GM21423 (cell line): ENCODE results near the gene MYOG.

Experiments
- ATAC-seq: cut with Tn5 transposase; IDR thresholded peaks from one replicate; pipeline ENCODE4 v1.9.1; 2021; ENCODE audit warnings: mild to moderate bottlenecking, moderate library complexity; ENCODE audit not compliant: unreplicated experiment

Gene MYOG

GRCh38 chr1:203085528-203086406 lies at the start of gene MYOG:
MYOG (minus strand) TSS chr1:203086012; CDS start chr1:203085961, 51 bp downstream.
- ATAC-seq = no peak

GRCh38 chr1:203133970-203134725 lies 48.3 kb upstream of the MYOG start:
- ATAC-seq = no peak

DNA sequence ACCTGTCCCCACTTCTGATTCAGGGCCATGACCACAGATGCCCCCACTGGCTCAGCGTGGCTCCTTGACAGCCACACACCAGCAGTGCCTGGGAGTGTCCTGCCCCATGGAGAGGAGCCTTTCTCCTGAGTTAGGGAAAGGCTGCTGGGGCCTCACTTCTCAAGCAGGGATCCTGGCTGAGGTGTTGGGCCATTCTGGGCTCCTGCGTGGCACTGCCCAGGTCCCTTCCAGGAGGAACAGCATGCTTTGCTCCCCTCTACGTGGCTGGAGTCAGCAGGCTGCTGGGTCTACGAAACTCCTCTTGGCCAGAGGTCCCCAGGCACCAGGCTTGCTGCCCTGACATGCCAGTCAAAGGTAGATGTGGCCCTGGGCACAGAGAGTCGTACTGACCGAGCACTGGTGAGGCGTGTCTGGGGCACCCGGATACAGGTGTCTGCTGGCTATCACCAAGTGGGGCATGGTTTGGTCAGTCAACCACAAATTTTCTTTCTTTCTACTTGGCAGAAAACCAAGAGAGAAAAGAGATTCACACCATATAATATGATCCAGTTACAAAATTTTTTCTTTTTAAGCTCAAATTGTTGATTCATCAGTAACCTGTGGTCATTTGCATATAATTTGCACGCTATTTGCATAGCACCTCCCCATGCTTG lies 45.9 kb upstream of the MYOG start:
- ATAC-seq = no peak

- ATAC-seq = no peak
These were observed 44.7 kb upstream of the MYOG start for GRCh38 chr1:203130358-203130985.

GRCh38 chr1:203129501-203130231 lies 43.9 kb upstream of the MYOG start:
- ATAC-seq = no peak

DNA sequence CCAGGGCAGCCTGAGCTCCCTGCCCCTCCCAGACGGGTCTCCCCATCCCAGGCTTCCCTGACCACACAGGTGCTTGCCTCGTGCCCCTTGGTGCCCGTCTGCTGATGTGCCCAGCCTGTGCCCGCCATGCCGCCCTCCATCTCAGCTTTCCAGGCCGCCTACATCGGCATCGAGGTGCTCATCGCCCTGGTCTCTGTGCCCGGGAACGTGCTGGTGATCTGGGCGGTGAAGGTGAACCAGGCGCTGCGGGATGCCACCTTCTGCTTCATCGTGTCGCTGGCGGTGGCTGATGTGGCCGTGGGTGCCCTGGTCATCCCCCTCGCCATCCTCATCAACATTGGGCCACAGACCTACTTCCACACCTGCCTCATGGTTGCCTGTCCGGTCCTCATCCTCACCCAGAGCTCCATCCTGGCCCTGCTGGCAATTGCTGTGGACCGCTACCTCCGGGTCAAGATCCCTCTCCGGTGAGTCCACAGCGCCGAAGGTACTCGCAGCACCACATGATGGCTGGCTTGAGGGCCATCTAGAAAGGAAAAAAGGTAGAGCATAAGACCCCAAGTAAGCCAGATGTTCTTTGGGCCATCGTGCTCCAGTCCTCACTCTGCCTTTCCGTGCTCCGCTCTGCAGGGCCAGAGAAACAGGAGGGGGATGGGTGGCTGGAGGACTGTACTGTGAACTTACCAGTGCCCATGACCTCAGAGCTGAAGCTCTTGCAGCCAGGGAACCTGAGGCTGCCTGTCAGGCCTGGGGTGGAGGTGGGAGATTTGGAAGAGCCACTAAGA lies 43.1 kb upstream of the MYOG start:
- no peak for ATAC-seq

- no peak for ATAC-seq
These were observed 42.6 kb upstream of the MYOG start for GRCh38 chr1:203128431-203128715.

- no peak for ATAC-seq
These were observed 42.0 kb upstream of the MYOG start, which contains the start of gene ADORA1 for GRCh38 chr1:203127666-203128430. ADORA1 (plus strand) TSS chr1:203127726; CDS start chr1:203128842, 1,116 bp downstream.

DNA sequence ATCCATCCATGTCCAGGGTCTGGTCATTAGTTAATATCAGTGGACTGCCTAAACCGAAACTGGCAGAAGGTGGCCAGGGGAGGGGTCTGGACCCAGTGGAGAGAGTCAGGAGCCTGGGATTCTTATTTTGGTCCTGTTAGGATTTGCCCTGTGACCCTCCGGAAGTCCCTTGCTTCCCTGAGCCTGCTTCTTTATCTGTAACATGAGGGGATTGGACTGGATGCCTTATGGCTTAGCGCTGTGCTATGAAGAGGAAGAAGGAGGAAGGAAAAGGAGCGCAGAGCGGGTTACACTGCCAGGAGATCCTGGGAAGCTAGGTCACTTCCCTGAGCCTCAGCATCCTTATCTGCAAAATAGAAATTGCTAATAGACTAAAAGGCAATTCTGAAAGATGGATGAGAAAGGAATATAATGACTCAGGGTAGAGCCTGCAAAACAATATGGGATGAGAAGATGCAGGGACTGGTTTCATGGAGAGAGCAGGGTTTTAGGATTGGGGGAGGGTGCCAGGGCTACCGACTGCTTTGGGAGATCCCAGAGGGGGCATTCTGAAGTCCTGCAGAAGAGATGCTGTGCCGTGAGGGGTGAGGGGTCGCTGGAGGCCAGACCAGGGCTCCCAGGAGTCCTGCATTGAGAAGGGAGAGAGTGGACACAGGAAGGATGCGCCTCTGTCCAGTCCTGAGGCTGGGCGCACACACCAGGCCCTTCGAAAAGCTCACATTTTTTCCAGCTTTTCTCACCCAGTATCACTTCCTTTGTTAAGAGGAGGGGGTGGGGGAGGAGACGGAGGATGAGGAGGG lies 41.3 kb upstream of the MYOG start:
- ATAC-seq = no peak

- ATAC-seq = no peak
These were observed 40.5 kb upstream of the MYOG start for GRCh38 chr1:203126151-203126865.

DNA sequence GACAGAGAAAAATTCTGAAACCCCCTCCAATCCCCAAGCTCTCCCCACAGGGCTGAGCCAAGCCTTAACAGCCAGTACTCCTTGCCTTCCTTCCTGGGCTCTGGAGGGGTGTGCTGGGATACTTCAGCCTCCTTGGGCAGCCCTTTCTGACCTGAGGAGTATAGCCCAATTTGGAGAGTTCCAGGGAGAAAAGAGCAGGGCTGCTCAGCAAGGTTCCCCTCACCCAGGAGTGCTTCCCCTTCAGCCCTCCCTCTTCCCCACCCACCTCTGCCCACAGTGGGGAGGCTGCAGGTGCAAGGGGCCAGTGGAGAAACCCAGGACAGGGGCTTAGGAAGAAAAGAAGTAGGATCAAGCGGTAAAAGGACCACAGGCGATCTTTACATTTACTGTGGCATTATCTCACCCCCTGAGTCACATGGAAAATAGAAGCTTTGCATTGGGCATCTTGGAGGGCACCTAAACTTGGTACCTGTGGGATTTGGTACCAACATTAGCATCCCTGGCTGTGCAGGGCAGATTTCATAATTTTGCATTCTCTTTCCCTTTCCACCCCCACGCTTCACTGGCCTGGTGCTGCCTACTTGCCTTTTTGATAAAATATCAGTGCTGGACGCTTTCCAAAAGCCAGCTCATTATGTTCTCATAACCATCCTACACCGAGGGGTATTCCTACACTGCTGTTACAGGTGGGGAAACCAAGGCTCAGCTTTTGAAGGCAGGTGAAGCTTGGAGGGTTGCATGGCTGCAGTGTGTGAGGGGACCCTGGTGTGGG lies 38.9 kb upstream of the MYOG start:
- no peak for ATAC-seq

- ATAC-seq = no peak
These were observed 38.2 kb upstream of the MYOG start for GRCh38 chr1:203124011-203124410.

- ATAC-seq = no peak
These were observed 36.3 kb upstream of the MYOG start for GRCh38 chr1:203122159-203122558.

DNA sequence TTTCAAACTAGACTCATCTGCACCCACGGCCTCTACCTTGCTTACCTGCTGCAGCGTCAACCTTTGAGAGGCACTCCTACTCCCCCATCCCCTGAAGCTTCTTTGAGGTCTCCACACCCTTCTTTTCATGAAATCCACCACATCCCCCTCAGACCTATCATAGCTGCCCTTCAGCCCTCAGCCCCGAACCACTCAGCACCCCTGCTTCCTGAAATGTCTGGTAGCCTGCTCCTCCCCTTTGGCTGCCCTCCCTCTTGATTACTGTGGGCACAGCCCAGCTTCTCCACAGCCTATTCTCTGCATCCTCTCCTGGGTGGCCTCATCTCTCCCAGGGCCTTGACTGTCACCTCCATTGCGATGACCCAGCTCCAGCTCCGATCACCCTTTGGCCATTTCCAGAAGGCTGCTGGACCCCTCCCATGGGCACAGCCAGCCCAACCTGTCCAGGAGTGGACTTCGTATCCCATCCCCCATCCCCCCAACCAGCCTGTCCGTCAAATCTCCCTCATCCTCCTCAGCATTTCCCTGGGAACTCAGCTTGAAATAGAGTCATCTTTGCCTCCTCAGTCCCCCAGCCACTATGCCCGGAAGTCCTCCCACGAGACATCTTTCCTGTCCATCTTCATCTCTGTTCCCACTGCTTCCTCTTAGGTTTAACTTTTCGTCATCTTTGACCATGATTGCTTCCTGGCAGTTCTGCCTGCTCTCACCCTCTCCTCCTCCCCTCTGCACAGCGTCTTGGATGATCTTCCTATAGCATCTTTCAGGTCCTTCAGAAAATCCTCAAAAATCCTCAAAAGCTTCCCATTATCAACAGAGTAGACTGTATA lies 35.6 kb upstream of the MYOG start:
- ATAC-seq = no peak

DNA sequence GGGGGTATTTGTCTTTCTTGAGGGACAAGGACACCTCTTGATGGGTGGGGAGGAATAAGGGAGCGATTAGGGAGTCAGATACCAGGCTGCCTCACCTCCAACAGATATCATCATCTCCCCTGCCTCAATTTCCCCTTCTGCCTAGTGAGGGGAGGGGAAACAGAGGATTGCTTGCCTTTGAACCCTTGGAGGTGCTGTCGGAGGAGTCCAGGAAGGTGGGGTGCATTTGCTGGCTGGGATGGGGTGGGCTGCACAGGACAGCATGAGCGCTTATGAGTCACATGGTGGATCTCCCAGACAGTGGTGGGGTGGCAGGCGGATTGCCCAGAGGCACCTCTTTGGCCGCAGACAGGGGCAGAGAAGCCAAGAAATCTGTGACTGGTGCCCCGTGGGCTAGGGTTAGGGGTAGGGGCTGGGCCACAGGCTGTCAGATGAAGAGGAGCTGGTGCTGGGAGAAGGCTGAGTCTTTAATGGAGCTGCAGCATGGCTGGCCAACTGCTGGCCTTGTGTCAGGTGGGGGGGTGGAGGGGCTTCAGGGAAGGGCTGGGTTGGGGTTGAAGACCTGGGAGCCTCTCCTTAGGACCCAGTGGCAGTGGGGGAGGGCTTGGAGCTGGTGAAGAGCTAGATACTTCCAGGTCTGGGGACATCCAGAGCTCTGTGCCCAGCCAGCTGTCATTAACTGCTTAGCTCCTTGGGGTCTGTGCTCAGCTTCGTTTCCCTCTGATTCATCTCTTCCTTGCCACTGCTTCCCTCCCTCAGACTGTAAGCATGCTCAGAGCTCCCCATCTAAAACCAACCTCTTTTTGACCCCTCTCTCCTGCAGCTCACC lies 34.7 kb upstream of the MYOG start:
- ATAC-seq = no peak
